Measurements from ENCODE around the gene ADGRB3. TPM values are rescaled to one million over a fixed set of nuclear protein-coding genes. Genes with fewer than 3 reads are reported as not detected.

Gene ADGRB3
- total and polyA plus RNA-seq, 2 donors from 2014 or later, result 0.26 to 2.2 TPM

- no peaks in the 10 kb centered on the region for H3K27me3 ChIP-seq (ENCODE audit: control insufficient read depth, insufficient read depth, low read length)
- H3K27ac ChIP-seq (ENCODE audit: low read depth in 2 of 2, low read length in 2 of 2), result no peak overlapping the region
- no peak overlapping the region for H3K4me3 ChIP-seq (ENCODE audit: low read length in 3 of 3)
- TF ChIP-seq CTCF (IDR thresholded peaks at IDR 0.05; ENCODE audit: borderline replicate concordance, extremely low read depth, insufficient read depth), result no peak
- intact Hi-C loops (cut with DNase I), result no loop called here
- no peak overlapping the region for H3K9ac ChIP-seq (ENCODE audit: low read length in 3 of 3)
- no peaks in the 10 kb centered on the region for H3K4me1 ChIP-seq (ENCODE audit: control insufficient read depth in 2 of 3, insufficient read depth in 2 of 3, low read depth in 1 of 3, low read length in 3 of 3)
- DNase-seq, result no peak
- FAIRE-seq, result no peak
- H3K36me3 ChIP-seq (ENCODE audit: control insufficient read depth in 2 of 3, insufficient read depth in 3 of 3, low read length in 3 of 3), result no peaks in the 10 kb centered on the region
- H3K9me3 ChIP-seq (ENCODE audit: control insufficient read depth in 2 of 3, insufficient read depth in 1 of 3, low read length in 3 of 3), result no peaks in the 10 kb centered on the region
These were observed 97.3 kb downstream of the ADGRB3 start for GRCh38 chr6:68732423-68732822.

GRCh38 chr6:68735866-68736265 lies 100.8 kb downstream of the ADGRB3 start:
- no peak overlapping the region for H3K9ac ChIP-seq (ENCODE audit: low read length in 3 of 3)
- no peak overlapping the region for H3K27ac ChIP-seq (ENCODE audit: low read depth in 2 of 2, low read length in 2 of 2)
- H3K36me3 ChIP-seq (ENCODE audit: control insufficient read depth in 2 of 3, insufficient read depth in 3 of 3, low read length in 3 of 3), result no peaks in the 10 kb centered on the region
- intact Hi-C loops (cut with DNase I), result no loop called here
- no peaks in the 10 kb centered on the region for H3K27me3 ChIP-seq (ENCODE audit: control insufficient read depth, insufficient read depth, low read length)
- TF ChIP-seq CTCF (IDR thresholded peaks at IDR 0.05; ENCODE audit: borderline replicate concordance, extremely low read depth, insufficient read depth), result no peak
- no peaks in the 10 kb centered on the region for H3K4me1 ChIP-seq (ENCODE audit: control insufficient read depth in 2 of 3, insufficient read depth in 2 of 3, low read depth in 1 of 3, low read length in 3 of 3)
- no peak overlapping the region for H3K4me3 ChIP-seq (ENCODE audit: low read length in 3 of 3)
- no peaks in the 10 kb centered on the region for H3K9me3 ChIP-seq (ENCODE audit: control insufficient read depth in 2 of 3, insufficient read depth in 1 of 3, low read length in 3 of 3)
- FAIRE-seq (no peak), DNase-seq (no peak)

GRCh38 chr6:68737061-68737460 lies 102.0 kb downstream of the ADGRB3 start:
- FAIRE-seq (no peak), DNase-seq (no peak)
- Histone ChIP-seq H3K27me3 (ENCODE audit: control insufficient read depth, insufficient read depth, low read length) (no peaks in the 10 kb centered on the region), H3K36me3 (ENCODE audit: control insufficient read depth in 2 of 3, insufficient read depth in 3 of 3, low read length in 3 of 3) (no peaks in the 10 kb centered on the region), H3K9ac (ENCODE audit: low read length in 3 of 3) (no peak overlapping the region), H3K4me3 (ENCODE audit: low read length in 3 of 3) (no peak overlapping the region), H3K27ac (ENCODE audit: low read depth in 2 of 2, low read length in 2 of 2) (no peak overlapping the region), H3K4me1 (ENCODE audit: control insufficient read depth in 2 of 3, insufficient read depth in 2 of 3, low read depth in 1 of 3, low read length in 3 of 3) (no peaks in the 10 kb centered on the region), H3K9me3 (ENCODE audit: control insufficient read depth in 2 of 3, insufficient read depth in 1 of 3, low read length in 3 of 3) (no peaks in the 10 kb centered on the region)
- no peak for TF ChIP-seq CTCF (IDR thresholded peaks at IDR 0.05; ENCODE audit: borderline replicate concordance, extremely low read depth, insufficient read depth)
- intact Hi-C loops (cut with DNase I), result no loop called here

- TF ChIP-seq CTCF (IDR thresholded peaks at IDR 0.05; ENCODE audit: borderline replicate concordance, extremely low read depth, insufficient read depth), result no peak
- Histone ChIP-seq H3K4me1 (ENCODE audit: control insufficient read depth in 2 of 3, insufficient read depth in 2 of 3, low read depth in 1 of 3, low read length in 3 of 3) (no peaks in the 10 kb centered on the region), H3K4me3 (ENCODE audit: low read length in 3 of 3) (no peak overlapping the region), H3K9me3 (ENCODE audit: control insufficient read depth in 2 of 3, insufficient read depth in 1 of 3, low read length in 3 of 3) (no peaks in the 10 kb centered on the region), H3K9ac (ENCODE audit: low read length in 3 of 3) (no peak overlapping the region), H3K27ac (ENCODE audit: low read depth in 2 of 2, low read length in 2 of 2) (no peak overlapping the region), H3K27me3 (ENCODE audit: control insufficient read depth, insufficient read depth, low read length) (no peaks in the 10 kb centered on the region), H3K36me3 (ENCODE audit: control insufficient read depth in 2 of 3, insufficient read depth in 3 of 3, low read length in 3 of 3) (no peaks in the 10 kb centered on the region)
- no peak for DNase-seq
- intact Hi-C loops (cut with DNase I), result no loop called here
- FAIRE-seq, result no peak
These were observed 103.0 kb downstream of the ADGRB3 start for GRCh38 chr6:68738039-68738438.

Measured in kidney (tissue), 14 donors.